HG03457 (cell line): ENCODE measurements around the gene LEO1.
A peak's percentile ranks its signal among the peaks of the same experiment; 100 is the strongest.

Source experiments
- ATAC-seq: cut with Tn5 transposase; IDR thresholded peaks from one replicate; pipeline ENCODE4 v1.9.1; 2021; ENCODE audit warnings: moderate number of reproducible peaks; ENCODE audit not compliant: unreplicated experiment

The LEO1 gene

GRCh38 chr15:51971375-51972133 is at the start of gene LEO1:
LEO1 (minus strand) TSS chr15:51971778; CDS start chr15:51971745, 33 bp downstream.
- peak; percentile 72 for ATAC-seq

- ATAC-seq: no peak
Observed at GRCh38 chr15:52021128-52021671, 49.6 kb upstream of the LEO1 start.

GRCh38 chr15:52020221-52021085 is 48.9 kb upstream of the LEO1 start:
- no peak for ATAC-seq

GRCh38 chr15:52019394-52020220 is 48.0 kb upstream of the LEO1 start:
- peak; percentile 37 for ATAC-seq

- peak; percentile 43 for ATAC-seq
Observed at GRCh38 chr15:52018693-52019393, 47.3 kb upstream of the LEO1 start, which contains the start of gene MAPK6. MAPK6 (plus strand) TSS chr15:52019219; CDS start chr15:52046461, 27,242 bp downstream.

GRCh38 chr15:52018244-52018643 is 46.7 kb upstream of the LEO1 start:
- ATAC-seq: no peak

- ATAC-seq: no peak
Observed at GRCh38 chr15:52016316-52016715, 44.7 kb upstream of the LEO1 start.

GRCh38 chr15:52014616-52015015 is 43.0 kb upstream of the LEO1 start:
- no peak for ATAC-seq

GRCh38 chr15:52013151-52013791 is 41.7 kb upstream of the LEO1 start:
- ATAC-seq: peak; percentile 46

GRCh38 chr15:52012210-52012609 is 40.6 kb upstream of the LEO1 start:
- no peak for ATAC-seq

GRCh38 chr15:52011711-52012144 is 40.1 kb upstream of the LEO1 start:
- ATAC-seq: no peak

GRCh38 chr15:52010633-52011595 is 39.3 kb upstream of the LEO1 start:
- ATAC-seq: no peak

- ATAC-seq: no peak
Observed at GRCh38 chr15:52008698-52009434, 37.3 kb upstream of the LEO1 start.

GRCh38 chr15:52008359-52008697 is 36.8 kb upstream of the LEO1 start:
- ATAC-seq: no peak

GRCh38 chr15:52006702-52007340 is 35.2 kb upstream of the LEO1 start:
- peak; percentile 26 for ATAC-seq

- ATAC-seq: peak; percentile 59
Observed at GRCh38 chr15:52005748-52006701, 34.4 kb upstream of the LEO1 start.
